ENCODE results near the gene HPS1. TPM values are rescaled to one million over a fixed set of nuclear protein-coding genes. Genes with fewer than 3 reads are reported as not detected.

Gene HPS1
- total and polyA plus RNA-seq, 2 of the 8 experiments (the other 6 are each of a cell fraction or from before 2014, with no cell fraction given) = 38.7 to 61.7 TPM

GRCh38 chr10:98474628-98475027 is 27.9 kb upstream of the HPS1 start:
- Histone ChIP-seq H2AK5ac (ENCODE audit: low read depth, low read length) (no peak overlapping the region), H2BK20ac (ENCODE audit: low read length) (no peak overlapping the region), H2BK15ac (ENCODE audit: low read length) (no peak overlapping the region), H3K27ac (ENCODE audit: low read depth, low read length) (no peak overlapping the region), H3K79me2 (ENCODE audit: control insufficient read depth in 1 of 2, insufficient read depth in 2 of 2, low read length in 2 of 2) (no peaks in the 10 kb centered on the region), H4K91ac (replicated peaks; ENCODE audit: insufficient read length, low read length) (no peak overlapping the region), H4K8ac (ENCODE audit: extremely low read depth, insufficient read depth, low read length) (no peak overlapping the region), H4K5ac (ENCODE audit: insufficient read length, low read depth, low read length) (no peak overlapping the region), H3K36me3 (ENCODE audit: control insufficient read depth in 2 of 4, insufficient read depth in 4 of 4, low read length in 3 of 4) (no peaks in the 10 kb centered on the region), H3K23ac (ENCODE audit: insufficient read length) (no peak overlapping the region), H2BK12ac (ENCODE audit: low read depth, low read length) (no peak overlapping the region), H2AFZ (ENCODE audit: low read length) (no peak overlapping the region), H4K20me1 (replicated peaks in 1 of 2; ENCODE audit: control insufficient read depth in 1 of 2, insufficient read depth in 2 of 2, low read length in 2 of 2) (no peaks in the 10 kb centered on the region), H3K9me3 (ENCODE audit: insufficient read depth in 2 of 2, low read depth in 1 of 2, low read length in 1 of 2) (no peaks in the 10 kb centered on the region), H2BK5ac (ENCODE audit: low read depth, low read length) (no peak overlapping the region), H3K23me2 (ENCODE audit: low read depth, low read length) (no peaks in the 10 kb centered on the region), H3K79me1 (ENCODE audit: low read depth, low read length) (no peaks in the 10 kb centered on the region), H3K14ac (ENCODE audit: insufficient read length) (no peak overlapping the region), H3K4ac (replicated peaks; ENCODE audit: insufficient read length, low read depth, low read length) (no peak overlapping the region), H2BK120ac (replicated peaks; ENCODE audit: low read depth, low read length) (no peak overlapping the region), H3K18ac (ENCODE audit: extremely low read depth, low read length) (no peak overlapping the region), H3K4me2 (ENCODE audit: insufficient read depth in 1 of 2, low read depth in 2 of 2, low read length in 2 of 2) (no peak overlapping the region), H3K4me3 (ENCODE audit: extremely low read depth in 1 of 4, insufficient read depth in 2 of 4, low read depth in 3 of 4, low read length in 4 of 4) (no peak overlapping the region), H3K9ac (replicated peaks in 1 of 4; ENCODE audit: extremely low read depth in 1 of 4, low read depth in 3 of 4, low read length in 3 of 4) (no peak overlapping the region), H3K4me1 (replicated peaks in 1 of 4; ENCODE audit: control insufficient read depth in 3 of 4, insufficient read depth in 4 of 4, low read length in 3 of 4) (peaks cover 0 to 5% (median 1%) of the 10 kb centered on the region in 4 experiments; a peak in 2 of 7 replicates), H3K27me3 (replicated peaks in 1 of 4; ENCODE audit: control insufficient read depth in 3 of 4, extremely low read depth in 1 of 4, insufficient read depth in 3 of 4, low read length in 3 of 4) (no peaks in the 10 kb centered on the region), H3K56ac (replicated peaks; ENCODE audit: insufficient read length, low read depth, low read length) (no peak overlapping the region)
- ChIA-PET CTCF (ENCODE audit: partially characterized antibody) (interaction anchor here (0.9 to 1.6 kb wide), 5 partner anchors 8 to 805 kb away, joined by 3 to 4 read pairs (median 3); no protein-coding TSS in a partner anchor), POLR2A (ENCODE audit: partially characterized antibody) (no interaction called here)
- no peak for DNase-seq (ENCODE audit: low read depth in 1 of 2, low spot score in 2 of 2)
- no peak for FAIRE-seq
- TF ChIP-seq CREB1 (IDR thresholded peaks at IDR 0.05) (no peak), TAF7 (optimal IDR thresholded peaks at IDR 0.05; ENCODE audit: borderline replicate concordance, low read depth, low read length) (no peak), SIN3A (conservative IDR thresholded peaks at IDR 0.05 in 1 of 2, IDR thresholded peaks at IDR 0.05 in 1 of 2; ENCODE audit: low read depth in 1 of 2, low read length in 2 of 2) (no peak), RFX5 (IDR thresholded peaks at IDR 0.05; ENCODE audit: borderline replicate concordance, low read depth, low read length) (no peak), CTCF (IDR thresholded peaks at IDR 0.05; ENCODE audit: control extremely low read depth in 1 of 3, insufficient read depth in 1 of 3, low read depth in 1 of 3, low read length in 3 of 3) (no peak)

All from H1 (cell line).